Fibroblast of the conjunctiva (primary cell): ENCODE results near the gene SHC4.
A peak's percentile ranks its signal among the peaks of the same experiment; 100 is the strongest.
"Not testable (repeated sequence)": the region's sequence is repeated elsewhere in the genome, so short reads cannot be mapped to it uniquely, and the experiment has no call there.

Experiments
- DNase-seq: peaks from one replicate; pipeline ENCODE4 v3.0.0-alpha.2; 2010; ENCODE audit warnings: low read depth

SHC4 gene

DNA sequence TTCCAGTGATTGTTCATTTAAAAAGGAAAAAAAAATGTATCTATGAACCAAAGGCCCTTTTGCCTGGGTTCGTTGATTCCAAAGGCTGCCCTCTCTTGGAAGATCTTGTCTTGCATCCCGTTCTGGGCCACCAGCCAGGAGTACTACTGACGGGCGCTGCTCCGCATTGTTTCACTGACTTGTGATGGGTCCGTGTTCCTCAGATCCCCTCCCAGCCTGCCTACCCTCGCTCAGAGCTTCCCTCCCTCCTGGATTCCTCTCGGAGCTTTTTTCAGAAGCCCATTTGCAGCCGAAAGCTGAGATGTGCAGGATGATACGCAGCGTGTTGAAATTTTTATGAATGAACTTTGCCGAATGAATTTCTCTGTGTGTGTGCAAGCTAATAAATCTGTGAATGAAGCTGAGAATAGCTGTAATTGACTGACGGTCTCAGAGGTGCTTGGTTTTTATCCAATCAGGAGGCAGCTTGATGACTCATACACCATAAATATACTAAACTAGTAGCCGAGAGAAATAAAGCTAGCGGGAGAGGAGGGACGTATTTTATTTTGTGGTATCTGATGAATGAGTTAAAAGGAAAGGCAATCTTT, at the start of gene SHC4:
SHC4 (minus strand) TSS at position 396 of the 590 bp plus-strand sequence. CDS start 904 bp downstream, outside the sequence.
- peak; percentile 76 for DNase-seq

- no peak for DNase-seq
These were observed 35.6 kb upstream of the SHC4 start for GRCh38 chr15:48999314-48999713.

DNA sequence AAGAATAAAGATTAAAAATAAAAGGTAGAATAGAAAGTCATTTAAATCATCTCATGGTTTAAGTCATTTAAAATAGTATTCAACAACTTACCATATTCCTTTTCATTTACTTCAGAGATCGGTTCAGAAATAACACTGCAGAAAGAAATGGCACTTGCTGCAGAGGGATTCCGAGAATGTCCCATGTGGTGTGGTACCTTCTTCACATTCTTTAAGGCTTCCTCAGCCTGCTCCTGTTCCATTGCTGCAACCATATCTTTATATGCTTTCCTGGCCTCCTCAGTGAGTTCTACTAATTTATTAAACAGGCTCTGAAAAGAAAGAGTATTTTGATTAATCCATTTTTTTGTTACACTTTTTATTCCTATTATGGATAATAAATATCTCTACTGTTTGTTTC, 32.6 kb upstream of the SHC4 start:
- no peak for DNase-seq

GRCh38 chr15:48993380-48993779, 29.7 kb upstream of the SHC4 start:
- no peak for DNase-seq

DNA sequence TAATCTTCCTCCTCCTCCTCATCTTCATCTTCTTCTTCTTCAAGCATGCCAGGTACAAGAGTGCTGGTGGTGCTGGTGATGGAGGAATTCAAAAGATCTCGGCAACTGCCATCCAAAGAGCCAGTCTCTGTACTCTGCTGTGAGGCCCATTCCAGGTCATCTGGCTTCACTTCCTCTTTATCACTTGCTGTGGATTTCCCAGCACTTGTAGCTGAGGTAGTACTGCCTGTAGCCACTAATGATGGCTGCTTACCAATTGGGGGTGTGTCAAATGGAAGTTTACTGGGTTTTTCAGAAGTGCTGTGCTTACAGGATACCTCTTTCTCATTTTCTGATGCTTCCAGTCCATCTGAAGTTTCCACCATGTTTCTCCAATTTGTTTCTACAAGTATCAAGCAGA, 28.8 kb upstream of the SHC4 start:
- DNase-seq, result no peak

DNA sequence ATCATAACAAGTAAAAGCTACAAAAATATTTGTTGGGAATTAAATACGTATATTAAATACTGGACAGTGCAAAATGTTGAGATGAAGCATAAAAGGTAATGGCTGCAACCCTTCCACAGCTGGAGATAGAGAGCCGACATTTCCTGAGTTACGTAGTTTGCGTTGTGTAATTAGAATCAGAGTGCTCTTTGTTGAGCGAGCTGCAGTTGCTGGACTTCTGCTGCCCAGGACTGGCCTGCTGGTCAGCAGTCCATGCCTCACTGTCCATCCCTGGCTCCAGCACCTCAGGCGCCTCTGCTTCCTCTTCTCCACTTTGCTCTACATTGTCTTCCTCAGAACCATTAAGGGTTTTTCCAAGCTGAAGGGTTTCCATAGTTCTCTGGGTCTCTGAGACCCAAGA, 28.4 kb upstream of the SHC4 start:
- DNase-seq, result no peak

DNA sequence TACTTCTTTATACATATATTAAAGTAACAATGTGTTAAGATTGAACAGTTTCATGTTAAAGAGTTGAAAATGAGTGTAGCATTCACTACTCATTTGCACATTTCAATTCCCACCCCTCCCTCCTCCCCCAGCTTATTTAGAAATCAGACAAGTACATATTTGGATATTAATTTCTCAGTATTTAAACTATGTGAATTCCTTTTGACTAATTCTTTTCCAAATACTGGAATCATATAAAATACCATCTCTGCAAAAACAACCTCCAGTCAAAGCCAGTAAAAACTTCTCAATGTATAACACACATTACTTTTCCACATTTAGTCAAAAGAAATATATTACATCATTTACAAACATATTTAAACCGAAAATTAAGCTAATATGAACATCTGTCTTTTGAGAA, 25.5 kb upstream of the SHC4 start:
- DNase-seq, result no peak

DNA sequence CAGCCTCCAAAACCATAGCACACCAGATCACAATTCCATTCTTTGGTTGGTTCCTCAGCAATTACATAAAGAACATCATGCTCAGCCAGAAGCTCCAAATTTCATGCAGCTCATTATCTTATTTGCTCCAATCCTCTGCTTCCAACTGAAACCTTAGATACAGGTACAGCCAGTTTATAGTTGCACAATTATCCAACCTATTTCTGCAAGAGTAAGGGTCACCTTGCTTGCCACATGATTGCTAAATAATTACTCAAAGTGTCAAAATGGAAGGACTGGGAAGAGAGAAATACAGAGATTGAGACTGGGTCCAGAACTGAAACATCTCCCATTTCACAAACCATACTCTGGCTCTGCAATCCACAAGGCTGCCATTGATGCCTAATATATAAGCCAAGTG, 23.4 kb upstream of the SHC4 start:
- no peak for DNase-seq

GRCh38 chr15:48986240-48986639, 22.5 kb upstream of the SHC4 start:
- DNase-seq, result no peak

GRCh38 chr15:48985516-48985915, 21.8 kb upstream of the SHC4 start:
- DNase-seq, result no peak

- DNase-seq, result no peak
These were observed 21.2 kb upstream of the SHC4 start for GRCh38 chr15:48984811-48985352.

DNA sequence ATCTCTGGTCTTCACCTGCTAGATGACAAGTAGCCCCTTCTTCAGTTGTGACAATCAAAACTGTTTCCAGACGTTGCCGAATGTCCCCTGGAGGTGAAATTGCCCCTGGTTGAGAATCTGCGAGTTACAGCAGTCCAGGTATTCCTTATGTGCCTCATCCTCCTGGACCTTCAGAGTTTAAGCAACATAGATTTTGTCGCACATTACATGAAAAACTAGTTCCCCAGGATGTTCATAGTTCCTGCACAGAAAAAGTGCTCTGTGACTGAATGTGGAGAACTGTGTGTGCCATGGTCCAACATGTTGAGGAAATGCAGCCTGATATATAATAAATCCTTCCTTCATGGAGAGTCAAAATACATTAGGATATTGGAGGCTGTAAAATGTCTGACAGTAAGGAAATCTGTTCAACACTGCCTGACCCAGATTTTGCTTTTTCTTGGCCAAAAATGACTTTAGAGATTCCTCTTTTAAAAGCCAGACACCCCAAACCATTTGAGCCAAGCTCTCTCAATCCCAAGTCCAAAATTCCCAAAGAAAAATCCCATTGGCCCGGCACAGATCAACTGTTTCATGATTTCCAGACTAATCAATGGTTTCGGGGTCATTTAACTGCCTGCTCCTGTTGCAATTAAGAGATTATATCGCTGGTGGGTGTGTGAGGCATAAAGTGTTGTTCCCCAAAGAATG, 20.4 kb upstream of the SHC4 start:
- DNase-seq, result no peak

- no peak for DNase-seq
These were observed 19.6 kb upstream of the SHC4 start for GRCh38 chr15:48983300-48983699.

DNA sequence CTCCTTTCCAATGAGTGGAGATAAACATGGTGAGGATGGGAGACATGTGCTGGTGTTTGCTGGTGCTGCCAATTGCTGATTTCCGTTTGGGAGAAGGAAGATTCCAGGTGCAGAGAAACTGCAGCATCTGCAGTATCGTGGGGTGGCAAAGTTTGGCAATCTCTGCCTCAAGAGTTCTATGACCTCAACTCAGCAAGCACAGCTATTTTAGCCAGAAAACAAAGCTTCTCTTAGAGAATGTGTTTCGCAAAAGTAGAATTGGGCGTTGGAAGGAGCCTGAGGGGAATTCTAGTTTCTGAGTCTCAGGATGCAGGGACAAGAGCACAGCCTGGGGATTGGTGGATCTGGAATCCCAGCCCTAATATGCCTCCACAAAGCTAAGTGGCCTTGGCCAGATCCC, 18.2 kb upstream of the SHC4 start:
- DNase-seq, result no peak

GRCh38 chr15:48978638-48979037, 14.9 kb upstream of the SHC4 start:
- no peak for DNase-seq

DNA sequence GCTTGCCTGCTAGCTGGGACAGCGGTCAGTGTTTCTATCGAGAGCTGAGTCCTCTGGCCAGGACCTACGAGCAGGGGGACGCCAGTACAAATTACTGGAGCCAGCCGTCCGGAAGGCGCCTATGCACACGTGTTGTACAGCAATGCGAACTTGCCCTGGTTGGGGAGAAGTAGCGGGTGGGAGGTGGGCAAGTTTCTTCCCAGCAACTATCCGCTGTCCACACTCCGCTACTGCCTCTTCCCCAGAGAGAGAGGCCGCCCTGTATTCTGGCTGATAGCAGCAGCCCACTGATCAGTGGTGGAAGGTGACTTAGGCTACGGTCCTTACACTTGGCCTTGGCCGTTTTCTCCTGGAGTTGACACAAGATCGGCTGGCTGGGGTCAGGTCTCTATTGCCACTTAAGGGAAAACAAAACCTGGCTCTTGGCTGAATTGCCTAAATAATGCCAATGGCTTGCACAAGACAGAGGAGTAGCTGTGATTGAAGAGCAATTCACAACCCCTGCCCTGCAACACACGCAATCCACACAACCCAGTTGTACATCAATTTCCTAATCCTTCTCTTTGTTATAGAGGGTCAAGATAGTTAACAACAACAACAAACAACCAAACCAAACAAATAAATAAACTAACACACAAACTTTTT, 12.8 kb upstream of the SHC4 start:
- DNase-seq, result no peak

- DNase-seq, result peak; percentile 51
These were observed 12.0 kb upstream of the SHC4 start for GRCh38 chr15:48975472-48976419.

GRCh38 chr15:48974882-48975281, 11.2 kb upstream of the SHC4 start:
- no peak for DNase-seq

DNA sequence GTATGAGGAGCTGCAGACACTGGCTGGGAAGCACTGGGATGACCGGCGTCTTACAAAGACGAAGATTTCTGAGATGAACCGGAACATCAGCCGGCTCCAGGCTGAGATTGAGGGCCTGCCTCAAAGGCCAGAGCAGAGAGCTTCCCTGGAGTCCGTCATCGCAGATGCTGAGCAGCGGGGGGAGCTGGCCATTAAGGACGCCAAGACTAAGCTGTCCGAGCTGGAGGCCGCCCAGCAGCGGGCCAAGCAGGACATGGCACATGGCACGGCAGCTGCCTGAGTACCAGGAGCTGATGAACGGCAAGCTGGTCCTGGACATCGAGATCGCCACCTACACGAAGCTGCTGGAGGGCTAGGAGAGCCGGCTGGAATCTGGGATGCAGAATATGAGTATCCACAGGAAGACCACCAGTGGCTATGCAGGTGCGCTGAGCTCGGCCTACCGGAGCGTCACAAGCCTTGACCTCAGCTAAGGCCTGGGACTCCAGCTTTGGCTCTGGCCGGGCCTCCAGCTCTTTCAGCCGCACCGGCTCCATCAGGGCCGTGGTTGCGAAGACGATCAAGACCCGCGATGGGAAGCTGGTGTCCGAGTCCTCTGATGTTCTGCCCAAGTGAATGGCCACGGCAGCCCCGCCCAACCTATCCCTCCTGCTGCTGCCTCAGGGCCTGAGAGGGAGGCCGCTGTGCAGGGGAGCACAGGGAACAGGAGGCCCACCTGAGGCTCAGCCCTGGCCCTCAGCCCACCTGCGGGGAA, 9.2 kb upstream of the SHC4 start:
- no peak for DNase-seq

GRCh38 chr15:48970926-48971325, 7.2 kb upstream of the SHC4 start:
- not testable (repeated sequence) for DNase-seq

- no peak for DNase-seq
These were observed 4.3 kb upstream of the SHC4 start for GRCh38 chr15:48968066-48968465.
